Choroid plexus epithelial cell (primary cell): ENCODE results near the gene AP5Z1.

Experiments
- DNase-seq: peaks from one replicate; pipeline ENCODE4 v3.0.0-alpha.2; 2010; ENCODE audit warnings: low read depth
- H3K4me3 ChIP-seq: 2 replicates; pipeline ENCODE4 v1.5.1; 2011; ENCODE audit warnings: low read depth, mild to moderate bottlenecking, control low read depth, low read length, moderate library complexity
- TF ChIP-seq, protein P1 (sequence below): conservative IDR thresholded peaks from 2 replicates; pipeline ENCODE4 v1.5.1; 2011; ENCODE audit warnings: low read depth, mild to moderate bottlenecking, control low read depth, inconsistent platforms, low read length, moderate library complexity

AP5Z1 gene

DNA sequence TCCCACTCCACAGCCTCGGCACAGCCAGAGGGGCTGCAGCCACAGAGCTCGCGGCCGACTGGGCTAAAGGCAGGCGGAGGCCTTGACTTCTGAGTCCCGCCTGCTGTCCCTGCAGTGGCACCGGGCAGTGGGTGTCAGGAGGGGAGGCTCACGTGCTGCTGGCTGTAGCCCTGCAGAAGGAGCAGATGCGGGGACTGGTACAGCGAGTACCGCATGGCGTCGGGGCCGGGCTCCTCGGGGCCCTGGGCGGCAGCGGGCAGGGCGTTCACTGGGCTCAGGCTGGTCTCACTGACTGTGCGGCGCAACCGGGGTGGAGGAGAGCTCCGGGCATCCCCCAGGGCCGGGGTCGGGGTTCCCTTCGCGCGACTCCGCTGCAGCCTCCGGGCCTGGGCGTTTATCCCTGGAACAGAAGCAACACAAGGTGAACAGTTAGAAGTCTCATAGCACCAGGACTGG lies 60.8 kb downstream of the AP5Z1 start:
- no peak for DNase-seq
- H3K4me3 ChIP-seq = no peak overlapping the region
- TF ChIP-seq, protein P1, sequence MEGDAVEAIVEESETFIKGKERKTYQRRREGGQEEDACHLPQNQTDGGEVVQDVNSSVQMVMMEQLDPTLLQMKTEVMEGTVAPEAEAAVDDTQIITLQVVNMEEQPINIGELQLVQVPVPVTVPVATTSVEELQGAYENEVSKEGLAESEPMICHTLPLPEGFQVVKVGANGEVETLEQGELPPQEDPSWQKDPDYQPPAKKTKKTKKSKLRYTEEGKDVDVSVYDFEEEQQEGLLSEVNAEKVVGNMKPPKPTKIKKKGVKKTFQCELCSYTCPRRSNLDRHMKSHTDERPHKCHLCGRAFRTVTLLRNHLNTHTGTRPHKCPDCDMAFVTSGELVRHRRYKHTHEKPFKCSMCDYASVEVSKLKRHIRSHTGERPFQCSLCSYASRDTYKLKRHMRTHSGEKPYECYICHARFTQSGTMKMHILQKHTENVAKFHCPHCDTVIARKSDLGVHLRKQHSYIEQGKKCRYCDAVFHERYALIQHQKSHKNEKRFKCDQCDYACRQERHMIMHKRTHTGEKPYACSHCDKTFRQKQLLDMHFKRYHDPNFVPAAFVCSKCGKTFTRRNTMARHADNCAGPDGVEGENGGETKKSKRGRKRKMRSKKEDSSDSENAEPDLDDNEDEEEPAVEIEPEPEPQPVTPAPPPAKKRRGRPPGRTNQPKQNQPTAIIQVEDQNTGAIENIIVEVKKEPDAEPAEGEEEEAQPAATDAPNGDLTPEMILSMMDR = no peak

DNA sequence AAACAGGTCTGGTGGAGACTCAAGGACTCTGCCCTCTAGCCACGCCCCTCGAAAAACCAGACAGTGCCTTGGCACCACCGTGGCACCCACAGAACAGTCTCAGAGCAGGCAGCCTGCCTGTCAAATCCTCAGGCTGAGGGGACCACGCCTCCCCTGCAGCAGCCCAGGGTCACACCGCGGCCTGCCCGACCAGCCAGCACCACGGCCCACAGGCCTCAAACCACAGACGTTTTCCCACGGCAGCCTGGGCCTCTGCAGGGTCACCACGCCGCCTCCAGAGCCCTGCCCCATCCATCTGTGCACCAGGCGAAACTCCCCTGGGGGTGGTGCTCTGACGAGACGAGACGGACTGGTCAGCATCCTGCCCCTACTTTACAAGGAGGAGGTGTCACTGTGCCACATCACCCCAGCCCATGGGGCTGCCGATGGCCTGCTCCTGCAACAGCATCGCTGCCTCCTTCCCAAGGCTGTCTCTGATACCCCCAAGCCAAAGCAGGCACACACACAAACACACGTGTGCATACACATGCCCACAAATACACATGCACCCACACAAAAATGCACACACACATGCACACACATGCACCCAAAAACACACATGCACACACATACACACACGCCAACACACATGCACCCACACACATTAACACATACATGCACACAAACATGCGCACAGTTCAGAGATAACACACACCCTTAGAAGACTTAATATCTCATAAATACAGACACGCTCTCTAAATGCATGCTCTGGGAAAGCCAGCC lies 61.8 kb downstream of the AP5Z1 start:
- TF ChIP-seq, protein P1 = no peak
- DNase-seq = peak; percentile 41
- no peak overlapping the region for H3K4me3 ChIP-seq

DNA sequence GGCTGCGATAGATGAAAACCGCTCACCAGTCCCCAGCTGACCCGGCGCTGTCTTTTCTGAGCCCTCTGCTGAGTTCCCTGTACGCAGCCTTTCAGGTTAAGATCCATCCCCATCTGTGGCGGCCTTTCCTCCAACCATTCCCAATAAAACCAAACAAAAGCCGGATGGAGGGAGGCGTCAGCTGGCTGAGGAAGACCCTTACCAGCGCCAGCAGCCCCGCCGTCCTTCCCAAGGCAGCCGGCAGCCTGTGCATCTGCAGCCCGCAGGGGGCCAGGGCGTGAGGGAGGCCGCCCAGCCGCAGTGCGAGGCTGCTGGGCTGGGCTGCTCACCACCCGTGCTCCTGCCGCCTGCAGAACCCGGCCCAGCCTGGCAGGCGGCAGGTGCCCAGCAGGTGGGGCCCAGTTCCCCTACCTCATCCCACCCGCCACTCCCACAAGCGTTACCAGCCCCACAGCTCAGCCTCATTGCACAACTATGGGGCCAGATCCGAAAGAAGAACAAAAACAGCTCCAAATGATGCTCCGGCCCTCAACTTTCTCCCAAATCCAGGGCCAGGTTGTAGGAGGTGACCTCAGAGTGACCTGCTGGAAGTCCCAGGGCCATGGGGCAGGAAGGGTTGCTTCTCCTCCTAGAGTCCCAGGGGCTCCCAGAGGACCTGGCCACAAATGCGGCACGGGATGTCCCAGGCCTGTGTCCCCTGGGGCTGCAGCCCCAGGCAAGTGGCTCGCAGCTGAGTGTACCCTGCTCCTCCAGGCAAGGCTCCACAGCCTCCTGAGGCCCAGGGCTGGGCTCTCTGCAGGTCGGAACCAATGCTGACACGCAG lies 62.6 kb downstream of the AP5Z1 start:
- no peak overlapping the region for H3K4me3 ChIP-seq
- peak; percentile 31 for DNase-seq
- TF ChIP-seq, protein P1 = peak; percentile 25

DNA sequence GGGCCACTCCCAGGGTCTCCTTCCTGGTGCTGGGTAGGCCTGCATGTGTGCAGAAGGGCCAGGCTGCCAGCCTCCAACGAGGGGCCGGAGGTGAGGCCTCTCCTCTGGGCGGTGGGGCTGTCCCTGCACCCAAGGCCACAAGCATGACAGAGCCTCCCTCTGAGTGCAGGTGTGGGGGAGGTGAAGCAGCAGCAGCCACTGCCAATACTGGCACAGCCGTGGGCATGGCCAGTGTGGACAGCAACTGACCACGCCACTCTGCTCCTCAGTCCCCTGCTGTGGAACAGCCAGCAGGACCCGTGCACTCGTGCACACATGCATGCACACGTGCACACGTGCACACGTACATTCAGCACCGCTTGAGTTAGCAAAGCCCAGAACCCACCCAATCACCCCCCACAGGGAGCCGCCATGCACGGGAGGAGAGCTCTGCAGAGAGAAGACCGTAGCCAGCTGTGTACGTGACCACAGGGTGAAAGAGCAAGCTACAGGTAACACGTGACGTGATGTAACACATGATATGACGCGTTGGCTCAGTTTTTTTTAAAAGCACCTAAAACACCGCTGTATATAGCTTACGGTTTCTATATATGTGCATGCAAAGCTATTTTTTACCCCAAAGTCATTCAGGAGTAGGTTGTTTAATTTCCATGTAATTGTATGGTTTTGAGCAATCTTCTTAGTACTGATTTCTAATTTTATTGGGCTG lies 63.4 kb downstream of the AP5Z1 start:
- TF ChIP-seq, protein P1 = no peak
- DNase-seq = no peak
- no peak overlapping the region for H3K4me3 ChIP-seq

DNA sequence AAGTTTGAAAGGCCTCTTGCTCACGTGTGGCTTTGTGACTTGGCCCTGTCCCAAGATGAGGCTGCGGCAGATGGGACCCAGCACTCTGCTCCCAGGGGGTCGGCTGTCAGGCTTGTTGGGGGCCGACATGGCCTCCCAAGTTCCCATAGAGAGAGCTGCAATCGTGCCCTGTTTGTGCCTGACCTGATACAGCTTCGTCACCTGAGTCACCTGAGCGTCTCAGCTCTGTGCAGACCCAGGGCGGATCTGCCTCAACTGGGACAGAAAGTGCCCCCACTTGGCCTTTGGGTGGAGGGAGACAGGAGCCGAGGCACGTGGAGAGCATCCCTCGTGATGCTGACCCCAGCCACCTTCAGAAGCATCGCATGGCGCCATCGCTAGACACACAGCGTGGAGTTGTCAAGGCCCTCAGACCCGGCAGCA lies 64.7 kb downstream of the AP5Z1 start:
- TF ChIP-seq, protein P1 = no peak
- H3K4me3 ChIP-seq = no peak overlapping the region
- DNase-seq = no peak
